Suppressor macrophage treated with lipopolysaccharide for 4 hours (primary cell): ENCODE data around the gene LYG1.

ENCODE experiments used
- DNase-seq: peaks from one replicate; pipeline ENCODE4 v3.0.0-alpha.2; 2020

Gene LYG1

GRCh38 chr2:99261242-99261641 lies 39.8 kb downstream of the LYG1 start:
- DNase-seq: no peak

DNA sequence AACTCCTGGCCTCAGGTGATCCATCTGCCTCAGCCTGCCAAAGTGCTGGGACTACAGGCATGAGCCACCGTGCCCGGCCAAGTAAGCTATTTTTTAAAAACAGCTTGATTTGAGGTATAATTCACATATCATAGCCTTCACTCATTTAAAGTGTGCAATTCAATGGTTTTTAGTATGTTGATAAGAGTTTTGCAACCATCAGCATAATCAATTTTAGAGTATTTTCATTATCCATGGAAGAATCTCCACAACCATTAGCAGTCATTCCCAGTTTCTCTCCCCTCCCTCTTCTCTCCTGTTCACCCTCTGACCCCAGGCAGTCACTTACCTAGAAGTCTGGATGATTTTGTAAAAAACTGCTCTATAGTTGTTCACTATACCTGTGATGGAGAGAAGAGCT lies 40.8 kb downstream of the LYG1 start:
- no peak for DNase-seq

DNA sequence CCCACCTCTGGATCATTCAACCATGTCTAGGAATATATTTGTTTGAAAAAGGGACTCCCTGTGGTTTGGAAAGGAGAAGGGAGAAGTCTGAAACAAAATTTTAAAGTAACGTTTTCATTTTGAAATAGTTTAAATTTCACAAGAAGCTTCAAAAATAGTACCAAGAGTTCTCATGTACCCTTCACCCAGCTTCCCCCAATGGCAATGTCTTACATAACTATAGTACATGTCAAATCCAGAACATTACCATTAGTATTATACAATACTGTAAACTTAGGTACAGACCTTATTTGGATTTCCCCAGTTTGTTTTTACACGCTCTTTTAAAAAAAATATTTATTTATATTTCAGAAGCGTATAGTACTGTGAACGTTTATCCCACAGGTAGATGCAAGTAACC lies 41.5 kb downstream of the LYG1 start:
- no peak for DNase-seq

- no peak for DNase-seq
Measured at GRCh38 chr2:99256677-99257076, 44.3 kb downstream of the LYG1 start.

- DNase-seq: no peak
Measured at GRCh38 chr2:99255491-99256318, 45.3 kb downstream of the LYG1 start, which contains the start of gene LYG2. Gene LYG2 (minus strand): TSS chr2:99255666. CDS start chr2:99254260, 1,406 bp downstream.

DNA sequence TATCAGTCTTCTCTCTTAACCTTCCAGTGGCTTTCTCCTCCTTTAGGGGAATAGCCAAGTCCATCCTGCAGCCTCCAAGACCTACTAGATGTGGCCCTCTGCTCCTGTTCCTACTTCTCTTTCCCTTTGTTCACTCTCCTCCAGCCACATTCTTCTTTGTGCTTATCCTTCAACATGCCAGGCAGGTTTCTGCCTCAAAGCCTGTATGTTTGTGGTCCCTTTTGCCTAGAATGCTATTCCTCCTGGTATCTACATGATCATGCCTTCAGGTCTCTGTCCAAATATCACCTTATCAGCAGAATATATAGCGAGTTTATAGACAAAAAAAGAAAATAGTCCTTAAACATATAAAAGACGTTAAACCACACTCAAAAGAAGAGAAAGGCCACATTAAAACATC lies 51.0 kb downstream of the LYG1 start:
- DNase-seq: no peak

- DNase-seq: no peak
Measured at GRCh38 chr2:99242151-99242550, 58.8 kb downstream of the LYG1 start.

GRCh38 chr2:99240431-99240830 lies 60.6 kb downstream of the LYG1 start:
- no peak for DNase-seq

DNA sequence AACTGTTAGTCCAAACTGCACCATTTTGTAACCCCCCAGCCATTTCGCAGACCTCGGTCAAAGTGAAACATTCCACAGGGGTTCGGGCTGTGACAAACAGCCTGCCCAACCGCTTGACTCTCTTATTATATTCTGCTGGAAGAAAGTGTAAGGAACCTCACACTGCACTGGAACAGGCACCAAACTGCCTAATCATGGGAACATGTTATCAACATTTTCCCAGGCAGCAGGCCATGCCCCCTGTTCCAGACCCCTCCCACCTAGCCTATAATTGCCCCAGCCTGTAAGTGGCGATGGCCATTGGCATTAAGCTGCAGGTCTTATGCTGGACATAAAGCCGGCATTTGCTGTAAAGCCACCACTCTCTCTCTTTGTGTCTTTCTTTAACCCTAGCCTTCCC lies 62.4 kb downstream of the LYG1 start:
- DNase-seq: no peak
